ENCODE results near the gene CDH11.

The CDH11 gene

DNA sequence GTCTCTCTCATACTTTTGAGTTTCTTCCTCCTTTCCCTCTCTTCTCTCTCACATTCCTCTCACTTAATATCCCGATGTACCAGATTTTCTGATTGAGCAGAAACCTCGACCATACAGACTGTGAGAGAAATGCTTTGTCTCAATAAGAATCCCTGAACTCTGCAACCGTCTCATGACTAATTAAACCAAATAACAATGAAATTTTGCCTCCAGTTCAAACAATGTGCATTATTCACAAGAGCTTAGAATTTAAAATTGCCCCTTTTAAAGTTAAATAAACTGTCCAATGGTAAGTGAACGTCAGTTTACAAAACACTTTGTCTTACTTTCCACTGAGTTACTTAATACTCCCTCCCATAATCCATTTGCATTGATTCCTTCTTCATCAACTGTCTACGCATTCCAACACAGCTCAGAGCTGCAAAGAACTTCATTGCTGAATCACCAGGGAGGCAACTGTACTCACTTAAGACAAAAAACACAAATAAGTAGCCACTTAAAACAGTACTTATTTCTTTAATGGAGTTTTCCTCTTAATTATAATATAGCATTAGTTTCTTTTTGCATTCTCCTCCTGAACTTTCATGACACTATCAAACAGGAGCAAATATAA is 4.9 kb downstream of the CDH11 start:
- no peaks in the 10 kb centered on the region for H3K9me3 ChIP-seq (ENCODE audit: control insufficient read depth, insufficient read depth, low read depth, low read length)
- peaks cover 15% of the 10 kb centered on the region; the same call in 1 of the 2 replicates for H3K36me3 ChIP-seq (ENCODE audit: control insufficient read depth, insufficient read depth, low read length)
- peaks cover 11% of the 10 kb centered on the region for H3K4me1 ChIP-seq (ENCODE audit: control insufficient read depth, insufficient read depth, low read length)
- H3K27ac ChIP-seq (ENCODE audit: low read depth, low read length): no peak overlapping the region
- H3K27me3 ChIP-seq (ENCODE audit: control insufficient read depth, insufficient read depth, low read length): peaks cover 33% of the 10 kb centered on the region
- no peak overlapping the region for H3K9ac ChIP-seq (ENCODE audit: low read length)
- no peak overlapping the region for H3K4me3 ChIP-seq (ENCODE audit: low read depth, low read length)

- Histone ChIP-seq H3K4me1 (ENCODE audit: control insufficient read depth, insufficient read depth, low read length) (peaks cover 11% of the 10 kb centered on the region), H3K9ac (ENCODE audit: low read length) (no peak overlapping the region), H3K27me3 (ENCODE audit: control insufficient read depth, insufficient read depth, low read length) (peaks cover 26% of the 10 kb centered on the region), H3K36me3 (ENCODE audit: control insufficient read depth, insufficient read depth, low read length) (peaks cover 15% of the 10 kb centered on the region; the same call in 1 of the 2 replicates), H3K9me3 (ENCODE audit: control insufficient read depth, insufficient read depth, low read depth, low read length) (no peaks in the 10 kb centered on the region), H3K4me3 (ENCODE audit: low read depth, low read length) (no peak overlapping the region), H3K27ac (ENCODE audit: low read depth, low read length) (no peak overlapping the region)
Observed at GRCh38 chr16:65116216-65116615, 5.6 kb downstream of the CDH11 start.

DNA sequence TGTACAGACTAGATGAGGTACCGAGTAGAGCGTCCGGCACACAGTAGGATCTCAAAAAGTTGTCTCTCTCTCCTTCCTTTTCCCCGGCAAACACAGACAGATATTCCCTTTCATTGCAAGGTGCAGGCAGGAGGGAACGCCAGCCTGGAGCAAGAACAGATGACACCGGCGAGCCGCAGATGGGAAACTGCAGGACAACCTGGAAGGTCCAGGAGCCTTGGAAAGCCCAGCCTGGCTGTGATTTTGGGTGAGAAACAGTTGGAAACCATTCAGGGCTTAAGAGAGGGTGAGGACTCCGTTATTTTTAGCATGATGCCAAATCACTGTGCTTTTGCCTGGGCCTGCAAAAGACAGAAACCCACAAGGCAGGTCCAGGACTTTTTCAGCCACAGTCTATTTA is 7.3 kb downstream of the CDH11 start:
- Histone ChIP-seq H3K4me3 (ENCODE audit: low read depth, low read length) (no peak overlapping the region), H3K4me1 (ENCODE audit: control insufficient read depth, insufficient read depth, low read length) (peaks cover 5% of the 10 kb centered on the region), H3K9me3 (ENCODE audit: control insufficient read depth, insufficient read depth, low read depth, low read length) (no peaks in the 10 kb centered on the region), H3K36me3 (ENCODE audit: control insufficient read depth, insufficient read depth, low read length) (peaks cover 15% of the 10 kb centered on the region; the same call in 1 of the 2 replicates), H3K9ac (ENCODE audit: low read length) (no peak overlapping the region), H3K27ac (ENCODE audit: low read depth, low read length) (no peak overlapping the region), H3K27me3 (ENCODE audit: control insufficient read depth, insufficient read depth, low read length) (peaks cover 10% of the 10 kb centered on the region)

DNA sequence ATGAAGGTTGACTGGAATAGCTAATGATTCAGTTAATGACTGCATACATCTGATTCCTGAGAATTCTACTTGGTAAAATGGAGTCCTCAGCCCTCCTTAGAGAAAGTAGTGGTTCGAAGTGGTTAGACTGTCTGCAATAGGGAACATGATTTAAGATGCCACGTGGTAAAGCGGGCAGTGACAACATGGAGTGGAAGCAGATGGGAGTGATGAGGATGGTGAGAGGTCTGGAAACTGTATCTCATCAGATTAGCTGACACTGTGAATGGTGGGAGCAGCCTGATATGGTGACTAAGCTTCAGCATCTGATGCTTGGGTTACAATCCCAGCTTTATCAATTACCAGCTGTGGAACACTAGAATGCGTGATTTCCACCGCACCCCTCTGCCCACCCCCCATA is 8.4 kb downstream of the CDH11 start:
- H3K4me1 ChIP-seq (ENCODE audit: control insufficient read depth, insufficient read depth, low read length): peaks cover 5% of the 10 kb centered on the region
- peaks cover 15% of the 10 kb centered on the region; the same call in 1 of the 2 replicates for H3K36me3 ChIP-seq (ENCODE audit: control insufficient read depth, insufficient read depth, low read length)
- no peaks in the 10 kb centered on the region for H3K27me3 ChIP-seq (ENCODE audit: control insufficient read depth, insufficient read depth, low read length)

DNA sequence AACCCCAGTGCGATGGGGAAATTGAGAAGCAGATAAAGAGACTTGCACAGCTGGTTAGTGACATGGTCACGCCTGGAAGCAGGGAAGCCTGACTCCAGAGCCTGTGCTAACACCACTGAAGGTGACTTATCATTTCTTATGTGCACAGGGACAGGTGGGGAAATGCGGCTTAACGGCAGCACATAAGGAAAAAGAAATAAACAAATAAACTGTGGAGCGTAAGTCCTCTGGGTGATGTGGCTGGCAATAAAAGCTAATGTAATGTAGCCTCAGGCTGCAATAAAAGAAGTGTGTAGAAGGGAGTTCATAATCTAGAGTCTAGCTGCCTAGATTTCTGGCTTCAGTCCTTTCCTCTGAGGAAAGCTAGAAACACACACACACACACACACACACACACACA is 10.6 kb downstream of the CDH11 start:
- Histone ChIP-seq H3K27me3 (ENCODE audit: control insufficient read depth, insufficient read depth, low read length) (no peaks in the 10 kb centered on the region), H3K9ac (ENCODE audit: low read length) (no peak overlapping the region), H3K4me1 (ENCODE audit: control insufficient read depth, insufficient read depth, low read length) (no peaks in the 10 kb centered on the region; the same call in 1 of the 2 replicates), H3K4me3 (ENCODE audit: low read depth, low read length) (no peak overlapping the region), H3K9me3 (ENCODE audit: control insufficient read depth, insufficient read depth, low read depth, low read length) (no peaks in the 10 kb centered on the region), H3K27ac (ENCODE audit: low read depth, low read length) (no peak overlapping the region), H3K36me3 (ENCODE audit: control insufficient read depth, insufficient read depth, low read length) (peaks cover 9% of the 10 kb centered on the region; the same call in 1 of the 2 replicates)

More for the DNA sequence above, 8.4 kb downstream of the CDH11 start:
- Histone ChIP-seq H3K9ac (ENCODE audit: low read length) (no peak overlapping the region), H3K9me3 (ENCODE audit: control insufficient read depth, insufficient read depth, low read depth, low read length) (no peaks in the 10 kb centered on the region), H3K4me3 (ENCODE audit: low read depth, low read length) (no peak overlapping the region), H3K27ac (ENCODE audit: low read depth, low read length) (no peak overlapping the region)

DNA sequence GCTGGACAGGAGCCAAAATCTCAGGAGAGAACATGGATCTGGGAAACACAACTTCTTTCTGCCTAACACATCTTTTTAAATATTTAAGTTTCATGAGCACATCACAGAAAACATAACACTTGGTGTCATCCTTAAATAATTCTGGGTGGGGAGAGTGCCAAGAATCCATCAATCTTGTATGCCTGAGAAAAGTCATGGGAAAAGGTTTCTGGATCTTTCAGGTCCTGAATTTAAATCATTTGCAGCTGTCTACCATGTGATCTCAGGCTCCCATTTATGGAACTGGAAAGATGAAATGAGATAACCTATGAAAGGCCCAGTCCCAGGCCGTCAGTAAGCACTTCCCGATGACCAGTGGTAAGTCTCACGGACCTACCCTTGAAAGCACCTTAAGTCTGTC is 15.1 kb downstream of the CDH11 start:
- H3K36me3 ChIP-seq (ENCODE audit: control insufficient read depth, insufficient read depth, low read length): peaks cover 5% of the 10 kb centered on the region; the same call in 1 of the 2 replicates
- no peaks in the 10 kb centered on the region for H3K4me1 ChIP-seq (ENCODE audit: control insufficient read depth, insufficient read depth, low read length)
- H3K9ac ChIP-seq (ENCODE audit: low read length): no peak overlapping the region
- H3K27ac ChIP-seq (ENCODE audit: low read depth, low read length): no peak overlapping the region
- no peaks in the 10 kb centered on the region for H3K27me3 ChIP-seq (ENCODE audit: control insufficient read depth, insufficient read depth, low read length)
- no peak overlapping the region for H3K4me3 ChIP-seq (ENCODE audit: low read depth, low read length)
- no peaks in the 10 kb centered on the region for H3K9me3 ChIP-seq (ENCODE audit: control insufficient read depth, insufficient read depth, low read depth, low read length)

GRCh38 chr16:65105171-65105570 is 16.7 kb downstream of the CDH11 start:
- Histone ChIP-seq H3K36me3 (ENCODE audit: control insufficient read depth, insufficient read depth, low read length) (peaks cover 5% of the 10 kb centered on the region; the same call in 1 of the 2 replicates), H3K4me1 (ENCODE audit: control insufficient read depth, insufficient read depth, low read length) (no peaks in the 10 kb centered on the region), H3K9me3 (ENCODE audit: control insufficient read depth, insufficient read depth, low read depth, low read length) (no peaks in the 10 kb centered on the region), H3K9ac (ENCODE audit: low read length) (no peak overlapping the region), H3K4me3 (ENCODE audit: low read depth, low read length) (no peak overlapping the region), H3K27ac (ENCODE audit: low read depth, low read length) (no peak overlapping the region), H3K27me3 (ENCODE audit: control insufficient read depth, insufficient read depth, low read length) (no peaks in the 10 kb centered on the region)

DNA sequence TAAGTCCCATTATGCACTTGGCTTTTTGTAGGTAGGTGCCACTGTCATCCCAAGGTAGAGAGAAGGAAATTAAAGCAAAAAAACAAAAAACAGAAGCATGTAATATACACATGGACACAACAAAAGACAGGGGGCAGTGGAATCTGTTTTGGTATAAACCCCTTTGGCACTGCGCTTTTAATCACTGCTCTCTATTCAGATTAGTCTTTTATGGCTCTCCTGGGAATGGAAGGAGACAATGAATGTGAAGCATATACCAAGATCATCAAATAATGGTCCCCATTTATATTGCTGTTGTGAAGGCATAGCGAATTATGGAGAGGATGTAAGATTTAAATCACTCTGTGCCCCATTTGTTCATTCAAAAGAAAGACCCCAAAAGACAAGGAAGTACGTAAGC is 17.4 kb downstream of the CDH11 start:
- Histone ChIP-seq H3K36me3 (ENCODE audit: control insufficient read depth, insufficient read depth, low read length) (peaks cover 5% of the 10 kb centered on the region; the same call in 1 of the 2 replicates), H3K4me3 (ENCODE audit: low read depth, low read length) (no peak overlapping the region), H3K27me3 (ENCODE audit: control insufficient read depth, insufficient read depth, low read length) (no peaks in the 10 kb centered on the region), H3K4me1 (ENCODE audit: control insufficient read depth, insufficient read depth, low read length) (no peaks in the 10 kb centered on the region), H3K27ac (ENCODE audit: low read depth, low read length) (no peak overlapping the region), H3K9ac (ENCODE audit: low read length) (no peak overlapping the region), H3K9me3 (ENCODE audit: control insufficient read depth, insufficient read depth, low read depth, low read length) (no peaks in the 10 kb centered on the region)

DNA sequence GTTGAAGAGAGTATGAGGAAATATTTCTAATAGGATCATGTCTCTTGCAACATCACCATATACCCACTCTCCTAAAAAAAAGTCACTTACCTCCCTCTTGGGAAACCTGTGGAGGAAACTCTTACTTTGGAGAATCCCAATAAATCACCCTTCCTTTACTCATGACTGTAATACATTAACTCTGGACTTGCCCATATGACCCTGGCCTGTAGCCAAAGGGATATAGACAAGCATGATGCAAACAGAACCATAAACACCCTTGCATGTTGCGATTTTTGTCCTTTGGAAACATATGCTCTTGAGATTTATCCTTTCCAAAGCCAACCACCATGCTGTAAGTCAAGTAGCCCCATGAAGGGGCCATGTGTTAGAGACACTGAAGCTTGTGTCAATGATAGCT is 19.5 kb downstream of the CDH11 start:
- no peak overlapping the region for H3K27ac ChIP-seq (ENCODE audit: low read depth, low read length)
- no peaks in the 10 kb centered on the region for H3K27me3 ChIP-seq (ENCODE audit: control insufficient read depth, insufficient read depth, low read length)
- H3K4me3 ChIP-seq (ENCODE audit: low read depth, low read length): no peak overlapping the region
- H3K36me3 ChIP-seq (ENCODE audit: control insufficient read depth, insufficient read depth, low read length): no peaks in the 10 kb centered on the region; the same call in 1 of the 2 replicates
- H3K9ac ChIP-seq (ENCODE audit: low read length): no peak overlapping the region
- no peaks in the 10 kb centered on the region for H3K4me1 ChIP-seq (ENCODE audit: control insufficient read depth, insufficient read depth, low read length)
- H3K9me3 ChIP-seq (ENCODE audit: control insufficient read depth, insufficient read depth, low read depth, low read length): no peaks in the 10 kb centered on the region

DNA sequence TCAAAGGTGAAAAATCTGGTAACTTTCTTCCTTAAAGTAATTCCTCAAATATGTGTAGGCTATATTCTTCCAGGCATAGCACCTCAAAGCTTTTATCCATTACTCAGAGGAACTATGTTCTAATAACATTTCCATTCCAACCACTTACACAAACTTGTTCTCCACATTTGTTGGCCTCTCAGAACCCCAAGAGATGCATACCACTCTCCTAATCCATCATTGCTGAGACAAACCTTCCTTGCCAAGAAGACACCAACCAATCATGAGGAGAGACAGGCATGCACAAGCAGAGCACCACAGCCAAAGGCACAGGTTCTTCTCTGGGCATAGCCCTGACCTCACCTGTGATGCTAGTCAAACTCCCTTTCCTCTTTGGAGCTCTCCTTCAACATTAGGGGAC is 20.9 kb downstream of the CDH11 start:
- no peaks in the 10 kb centered on the region for H3K27me3 ChIP-seq (ENCODE audit: control insufficient read depth, insufficient read depth, low read length)
- H3K4me1 ChIP-seq (ENCODE audit: control insufficient read depth, insufficient read depth, low read length): no peaks in the 10 kb centered on the region
- no peaks in the 10 kb centered on the region for H3K9me3 ChIP-seq (ENCODE audit: control insufficient read depth, insufficient read depth, low read depth, low read length)
- no peak overlapping the region for H3K4me3 ChIP-seq (ENCODE audit: low read depth, low read length)
- no peak overlapping the region for H3K9ac ChIP-seq (ENCODE audit: low read length)
- no peaks in the 10 kb centered on the region; the same call in 1 of the 2 replicates for H3K36me3 ChIP-seq (ENCODE audit: control insufficient read depth, insufficient read depth, low read length)
- no peak overlapping the region for H3K27ac ChIP-seq (ENCODE audit: low read depth, low read length)

- H3K4me3 ChIP-seq (ENCODE audit: low read depth, low read length): no peak overlapping the region
- H3K27ac ChIP-seq (ENCODE audit: low read depth, low read length): no peak overlapping the region
Observed at GRCh38 chr16:65099607-65100006, 22.3 kb downstream of the CDH11 start.

More at GRCh38 chr16:65099607-65100006, 22.3 kb downstream of the CDH11 start:
- no peaks in the 10 kb centered on the region for H3K9me3 ChIP-seq (ENCODE audit: control insufficient read depth, insufficient read depth, low read depth, low read length)
- no peaks in the 10 kb centered on the region for H3K4me1 ChIP-seq (ENCODE audit: control insufficient read depth, insufficient read depth, low read length)
- H3K27me3 ChIP-seq (ENCODE audit: control insufficient read depth, insufficient read depth, low read length): no peaks in the 10 kb centered on the region
- H3K36me3 ChIP-seq (ENCODE audit: control insufficient read depth, insufficient read depth, low read length): no peaks in the 10 kb centered on the region; the same call in 1 of the 2 replicates
- no peak overlapping the region for H3K9ac ChIP-seq (ENCODE audit: low read length)

All from HUES6 (cell line).